ENCODE measurements around the gene B4GAT1. TPM values are rescaled to one million over a fixed set of nuclear protein-coding genes. Genes with fewer than 3 reads are reported as not detected.

B4GAT1 gene
- total and polyA plus RNA-seq, 2 of the 13 experiments (the other 11 are each of a cell fraction or from before 2014, with no cell fraction given): 40.4 to 109 TPM

GRCh38 chr11:66339686-66340483 lies 7.5 kb downstream of the B4GAT1 start:
- Histone ChIP-seq H3K4me1 (ENCODE audit: insufficient read depth, low read length) (peaks cover 32% of the 10 kb centered on the region), H3K36me3 (replicated peaks in 1 of 2; ENCODE audit: control insufficient read depth in 1 of 2, insufficient read depth in 2 of 2, low read length in 2 of 2) (peaks cover 19 to 29% of the 10 kb centered on the region in 2 experiments; a peak in 4 of 5 replicates), H3K27ac (ENCODE audit: extremely low read length, insufficient read depth, low read length) (no peak overlapping the region), H3K4me2 (ENCODE audit: low read depth, low read length) (no peak overlapping the region), H3K27me3 (ENCODE audit: control insufficient read depth in 1 of 2, insufficient read depth in 2 of 2, low read length in 2 of 2) (no peaks in the 10 kb centered on the region; a peak in 1 of 5 replicates), H3K79me2 (ENCODE audit: insufficient read depth, low read length) (peaks cover 18% of the 10 kb centered on the region), H3K4me3 (replicated peaks in 1 of 3; ENCODE audit: insufficient read depth in 1 of 3, low read depth in 2 of 3, low read length in 3 of 3) (no peak overlapping the region), H3K9ac (ENCODE audit: insufficient read depth, low read depth, low read length) (no peak overlapping the region), H2AFZ (ENCODE audit: low read length) (no peak overlapping the region), H3K9me3 (ENCODE audit: low read length) (no peaks in the 10 kb centered on the region), H4K20me1 (ENCODE audit: insufficient read depth, low read length) (no peaks in the 10 kb centered on the region)
- WGBS (ENCODE audit: low lambda C conversion rate): 85% methylated on average over 9 of the region's 14 CpGs
- ChIA-PET CTCF (ENCODE audit: low intra/inter-chr PET ratio, low total read pairs) (no interaction called here), POLR2A (interaction anchor here (1.3 kb wide), 1 partner anchor 51 kb away, joined by 3 read pairs; the partner anchor contains the start of gene YIF1A)
- DNase-seq (ENCODE audit: low spot score): no peak
- TF ChIP-seq PPARG (CRISPR knock-in tag; conservative IDR thresholded peaks at IDR 0.05): no peak
- no peak for TF ChIP-seq EZH2 (conservative IDR thresholded peaks at IDR 0.05; ENCODE audit: low read depth, low read length)
- in situ Hi-C loops (cut with HindIII; ENCODE audit: extremely low pct_ligation_motif_present, low pct_unique_long_range_greater_than_20kb): no loop called here
- no peak for FAIRE-seq
- no peak for ATAC-seq
- no TSS peak for BruUV-seq (replicated peaks)
- intact Hi-C loops (cut with micrococcal nuclease; ENCODE audit: unreplicated experiment): no loop called here

- no TSS peak for BruUV-seq (replicated peaks)
- intact Hi-C loops (cut with micrococcal nuclease; ENCODE audit: unreplicated experiment): no loop called here
- 89% methylated on average over 5 of the region's 6 CpGs for WGBS (ENCODE audit: low lambda C conversion rate)
- no peak for TF ChIP-seq ZNF318 (CRISPR knock-in tag; IDR thresholded peaks at IDR 0.05)
- no peak for TF ChIP-seq CBX2 (IDR thresholded peaks at IDR 0.05; ENCODE audit: low read depth, low read length)
- TF ChIP-seq CBX2 (CRISPR knock-in tag; IDR thresholded peaks at IDR 0.05; ENCODE audit: low read depth): no peak
- no peak for TF ChIP-seq REL (CRISPR knock-in tag; conservative IDR thresholded peaks at IDR 0.05)
- TF ChIP-seq HBP1 (CRISPR knock-in tag; IDR thresholded peaks at IDR 0.05; ENCODE audit: low read depth): no peak
These were observed 8.2 kb downstream of the B4GAT1 start for GRCh38 chr11:66339162-66339675.

More at GRCh38 chr11:66339162-66339675, 8.2 kb downstream of the B4GAT1 start:
- peaks cover 19 to 29% of the 10 kb centered on the region in 2 experiments; a peak in 4 of 5 replicates for H3K36me3 ChIP-seq (replicated peaks in 1 of 2; ENCODE audit: control insufficient read depth in 1 of 2, insufficient read depth in 2 of 2, low read length in 2 of 2)
- peaks cover 12% of the 10 kb centered on the region for H3K79me2 ChIP-seq (ENCODE audit: insufficient read depth, low read length)
- H2AFZ ChIP-seq (ENCODE audit: low read length): no peak overlapping the region
- DNase-seq (ENCODE audit: low spot score): no peak
- peaks cover 32% of the 10 kb centered on the region for H3K4me1 ChIP-seq (ENCODE audit: insufficient read depth, low read length)
- ChIA-PET CTCF (ENCODE audit: low intra/inter-chr PET ratio, low total read pairs) (no interaction called here), POLR2A (interaction anchor here (1.3 kb wide), 1 partner anchor 50 kb away, joined by 3 read pairs; the partner anchor contains the start of gene YIF1A)
- no peak overlapping the region for H3K27ac ChIP-seq (ENCODE audit: extremely low read length, insufficient read depth, low read length)
- no peaks in the 10 kb centered on the region; a peak in 1 of 5 replicates for H3K27me3 ChIP-seq (ENCODE audit: control insufficient read depth in 1 of 2, insufficient read depth in 2 of 2, low read length in 2 of 2)
- no peak overlapping the region for H3K4me2 ChIP-seq (ENCODE audit: low read depth, low read length)
- no peaks in the 10 kb centered on the region for H3K9me3 ChIP-seq (ENCODE audit: low read length)
- FAIRE-seq: no peak
- H4K20me1 ChIP-seq (ENCODE audit: insufficient read depth, low read length): no peaks in the 10 kb centered on the region
- ATAC-seq: no peak
- in situ Hi-C loops (cut with HindIII; ENCODE audit: extremely low pct_ligation_motif_present, low pct_unique_long_range_greater_than_20kb): no loop called here
- no peak overlapping the region for H3K9ac ChIP-seq (ENCODE audit: insufficient read depth, low read depth, low read length)
- no peak overlapping the region for H3K4me3 ChIP-seq (replicated peaks in 1 of 3; ENCODE audit: insufficient read depth in 1 of 3, low read depth in 2 of 3, low read length in 3 of 3)
